Ovary (tissue), 9 donors: Measurements from ENCODE around the gene TSKU. TPM values are rescaled to one million over a fixed set of nuclear protein-coding genes. Genes with fewer than 3 reads are reported as not detected.

Experiments
- DNase-seq, 5 donors: peaks; one replicate each; pipeline ENCODE4 v3.0.0-alpha.2; 2019 to 2020
- H3K27ac ChIP-seq, 2 donors: fragments of 200-600 bp; one replicate each; pipeline versions ENCODE4 v1.5.1 to v1.8.0; 2019 to 2022
- H3K27me3 ChIP-seq: fragments of 200-600 bp; one replicate; pipeline ENCODE4 v1.8.0; 2022
- H3K36me3 ChIP-seq: fragments of 200-600 bp; sonication (generic); one replicate; pipeline ENCODE4 v1.5.1; 2019
- H3K4me1 ChIP-seq: one replicate; pipeline ENCODE4 v1.8.1; 2013; ENCODE audit warnings: mild to moderate bottlenecking, moderate library complexity; ENCODE audit not compliant: insufficient read depth
- H3K4me3 ChIP-seq: fragments of 200-600 bp; sonication (generic); one replicate; pipeline ENCODE4 v1.5.1; 2017
- H3K9me3 ChIP-seq, 2 donors: fragments of 200-600 bp in 1 of 2; sonication (generic) in 1 of 2; one replicate each; pipeline versions ENCODE4 v1.5.1 to v1.8.1; 2013 to 2019; ENCODE audit warnings: mild to moderate bottlenecking in 1 of 2, moderate library complexity in 1 of 2
- EP300 ChIP-seq: sonication (generic); formaldehyde crosslinking; IDR thresholded peaks from one replicate; pipeline ENCODE4 v1.6.1; 2017; ENCODE audit warnings: antibody characterized with exemption
- POLR2A ChIP-seq: fragments of 450-650 bp; IDR thresholded peaks from one replicate; pipeline ENCODE4 v1.6.1; 2017; ENCODE audit warnings: antibody characterized with exemption, mild to moderate bottlenecking, moderate library complexity
- WGBS, 3 donors: extraction: QIAGEN DNeasy Blood & Tissue Kit in 1 of 3; methylation state at CpG; one replicate each; pipeline versions ENCODE4 v1.1.5 to v1.1.7; 2013 to 2017; 5-methylcytosine and 5-hydroxymethylcytosine counted together
- intact Hi-C, 4 donors: fragments of 100-400 bp; cut with DNase I; formaldehyde crosslinking; loops; one replicate each; pipeline versions ENCODE4 v1.11.0 to v1.15.1; 2022 to 2023
- polyA plus RNA-seq, 2 donors: library from polyadenylated mRNA; stranded (reverse); fragments of 200-250 nt in 1 of 2; fragments of 350-450 nt in 1 of 2; fragmentation: Illumina TruSeq in 1 of 2; extraction: RNeasy Lipid Tissue Mini Kit (QIAGEN cat#74804) in 1 of 2; gene quantifications; one replicate each; pipeline ENCODE4 v1.2.3, GENCODE V29; 2013 to 2014
- total RNA-seq, 7 donors: library from RNA; depleted of rRNA in 2 of 7; stranded (reverse); fragments of >200 nt in 2 of 7; fragmentation: NEBNext Ultra II Directional in 3 of 7; extraction: Animal tissue kit (Norgen Biotek cat#: 25700) in 3 of 7; gene quantifications; one replicate each; pipeline versions ENCODE4 v1.1.0 to v1.2.4, GENCODE V29; 2016 to 2023
- TF ChIP-seq, protein P1 (sequence below), 3 donors: fragments of 450-650 bp in 2 of 3; fragments of 200-600 bp in 1 of 3; IDR thresholded peaks; one replicate each; pipeline versions ENCODE4 v1.5.1 to v1.8.0; 2016 to 2022; ENCODE audit warnings: antibody characterized with exemption in 3 of 3, mild to moderate bottlenecking in 1 of 3
- donor health status: DM: no; HTN: no; CAD: no; lungs with moderate emphysema.
- donor health status: DM: no; HTN: no; CAD: no.
- donor health status: Bipolar disorder and iron deficiency.
- donor health status: DM: yes; HTN: yes; CAD: no.
- donor health status: DM: no; HTN: no; CAD: no.
- donor health status: DM: yes; HTN: yes; CAD: no.

Gene TSKU
- total and polyA plus RNA-seq, 9 donors, result 19.2 to 114 (median 65.1) TPM

DNA sequence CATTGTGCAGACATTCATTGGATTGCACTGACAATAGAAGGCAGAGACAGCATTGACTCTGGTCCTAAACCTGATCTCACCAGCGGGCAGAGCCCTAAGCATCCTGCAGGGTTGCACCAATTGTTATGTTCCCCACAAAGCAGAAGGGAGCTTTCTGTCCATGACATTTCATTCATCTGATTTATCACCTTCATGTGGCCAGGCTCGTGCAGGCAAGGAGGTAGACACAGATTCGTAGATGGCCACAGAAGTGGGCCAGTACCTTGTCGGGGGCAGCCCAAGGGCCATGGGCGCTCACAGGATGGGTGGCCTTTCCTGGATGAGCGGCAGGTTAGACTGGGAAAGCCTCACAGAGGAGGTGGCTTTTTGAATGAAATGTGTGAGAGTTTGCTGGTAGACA is 2.9 kb downstream of the TSKU start:
- TF ChIP-seq EP300 (no peak), POLR2A (no peak)
- TF ChIP-seq, protein P1, sequence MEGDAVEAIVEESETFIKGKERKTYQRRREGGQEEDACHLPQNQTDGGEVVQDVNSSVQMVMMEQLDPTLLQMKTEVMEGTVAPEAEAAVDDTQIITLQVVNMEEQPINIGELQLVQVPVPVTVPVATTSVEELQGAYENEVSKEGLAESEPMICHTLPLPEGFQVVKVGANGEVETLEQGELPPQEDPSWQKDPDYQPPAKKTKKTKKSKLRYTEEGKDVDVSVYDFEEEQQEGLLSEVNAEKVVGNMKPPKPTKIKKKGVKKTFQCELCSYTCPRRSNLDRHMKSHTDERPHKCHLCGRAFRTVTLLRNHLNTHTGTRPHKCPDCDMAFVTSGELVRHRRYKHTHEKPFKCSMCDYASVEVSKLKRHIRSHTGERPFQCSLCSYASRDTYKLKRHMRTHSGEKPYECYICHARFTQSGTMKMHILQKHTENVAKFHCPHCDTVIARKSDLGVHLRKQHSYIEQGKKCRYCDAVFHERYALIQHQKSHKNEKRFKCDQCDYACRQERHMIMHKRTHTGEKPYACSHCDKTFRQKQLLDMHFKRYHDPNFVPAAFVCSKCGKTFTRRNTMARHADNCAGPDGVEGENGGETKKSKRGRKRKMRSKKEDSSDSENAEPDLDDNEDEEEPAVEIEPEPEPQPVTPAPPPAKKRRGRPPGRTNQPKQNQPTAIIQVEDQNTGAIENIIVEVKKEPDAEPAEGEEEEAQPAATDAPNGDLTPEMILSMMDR (IDR thresholded peaks at IDR 0.05), result no peak

DNA sequence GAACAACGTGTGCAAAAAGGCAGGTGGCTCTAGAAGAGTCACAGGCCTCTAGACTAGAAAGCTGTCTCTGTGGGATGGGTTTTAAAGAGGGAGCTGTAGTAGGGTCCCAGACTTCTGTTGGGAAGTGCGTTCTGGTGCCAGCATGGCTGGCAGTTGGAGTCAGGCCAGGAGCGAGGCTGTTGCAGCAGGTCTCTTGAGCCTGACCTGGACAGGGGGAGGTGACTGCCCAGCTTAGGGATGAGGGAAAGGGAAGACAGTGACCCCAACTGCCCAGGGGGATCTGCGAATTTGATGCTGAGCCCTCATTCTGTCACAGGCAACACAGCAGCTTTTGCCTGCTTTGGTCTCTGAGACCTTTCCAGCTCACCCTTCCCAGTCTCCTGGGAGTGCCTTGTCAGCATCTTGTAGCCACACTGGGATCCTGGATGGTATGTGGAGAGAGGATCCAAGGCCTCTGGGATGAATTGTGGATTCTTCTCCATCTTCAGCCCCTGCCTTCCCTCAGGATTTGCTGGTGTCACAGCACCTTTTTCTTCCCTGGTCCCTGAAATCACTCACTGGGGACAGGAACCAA is 3.4 kb downstream of the TSKU start:
- intact Hi-C loops, result no loop called here

More for the DNA sequence above, 2.9 kb downstream of the TSKU start:
- H3K36me3 ChIP-seq, result no peaks in the 10 kb centered on the region
- H3K4me1 ChIP-seq, result peaks cover 28% of the 10 kb centered on the region
- DNase-seq, result no peak
- no peak overlapping the region for H3K4me3 ChIP-seq
- H3K27ac ChIP-seq, result no peak overlapping the region
- H3K9me3 ChIP-seq, result no peaks in the 10 kb centered on the region
- H3K27me3 ChIP-seq, result no peaks in the 10 kb centered on the region
- 73 to 83% (median 82%) methylated on average over 6 of the region's 6 CpGs for WGBS, 3 donors
- intact Hi-C loops, result no loop called here

DNA sequence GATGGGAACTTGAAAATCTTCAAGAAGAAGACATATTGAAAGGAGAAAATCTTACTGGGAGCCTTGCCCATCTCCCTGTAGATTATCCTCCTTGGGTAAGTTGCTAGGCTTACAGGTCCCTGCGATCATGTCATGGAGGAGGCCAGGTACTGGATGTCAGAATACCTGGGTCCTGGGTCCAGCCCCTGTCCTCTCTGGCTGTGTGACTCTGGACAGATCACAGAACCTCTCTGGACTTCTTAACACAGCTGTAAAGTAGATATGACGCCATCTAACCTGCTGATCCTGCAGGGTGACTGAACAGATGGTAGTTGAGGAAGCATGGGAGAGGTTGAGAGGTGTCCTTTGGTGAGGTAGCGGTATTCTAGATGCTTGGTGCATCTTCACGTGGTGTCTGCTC is 4.1 kb downstream of the TSKU start:
- DNase-seq, result peak in 1 of 5 donors; percentile 10
- Histone ChIP-seq H3K4me3 (no peak overlapping the region), H3K27me3 (no peaks in the 10 kb centered on the region), H3K9me3 (no peaks in the 10 kb centered on the region), H3K27ac (peak overlapping the region; percentile 16 to 57), H3K36me3 (no peaks in the 10 kb centered on the region), H3K4me1 (peaks cover 26% of the 10 kb centered on the region)
- intact Hi-C loops, result no loop called here
- TF ChIP-seq, protein P1 (IDR thresholded peaks at IDR 0.05), result no peak
- TF ChIP-seq POLR2A, result no peak
- no peak for TF ChIP-seq EP300
- 67 to 71% (median 70%) methylated on average over 4 of the region's 4 CpGs for WGBS, 3 donors

More for the DNA sequence above, 3.4 kb downstream of the TSKU start:
- H3K27me3 ChIP-seq, result no peaks in the 10 kb centered on the region
- H3K27ac ChIP-seq, result peak overlapping the region; percentile 1 to 16
- H3K4me3 ChIP-seq, result no peak overlapping the region
- WGBS, 3 donors, result 61 to 71% (median 68%) methylated on average over 4 of the region's 4 CpGs
- peaks cover 26% of the 10 kb centered on the region for H3K4me1 ChIP-seq
- H3K36me3 ChIP-seq, result no peaks in the 10 kb centered on the region
- DNase-seq, result no peak
- no peaks in the 10 kb centered on the region for H3K9me3 ChIP-seq
- TF ChIP-seq EP300 (no peak), POLR2A (no peak)
- TF ChIP-seq, protein P1 (IDR thresholded peaks at IDR 0.05), result no peak

DNA sequence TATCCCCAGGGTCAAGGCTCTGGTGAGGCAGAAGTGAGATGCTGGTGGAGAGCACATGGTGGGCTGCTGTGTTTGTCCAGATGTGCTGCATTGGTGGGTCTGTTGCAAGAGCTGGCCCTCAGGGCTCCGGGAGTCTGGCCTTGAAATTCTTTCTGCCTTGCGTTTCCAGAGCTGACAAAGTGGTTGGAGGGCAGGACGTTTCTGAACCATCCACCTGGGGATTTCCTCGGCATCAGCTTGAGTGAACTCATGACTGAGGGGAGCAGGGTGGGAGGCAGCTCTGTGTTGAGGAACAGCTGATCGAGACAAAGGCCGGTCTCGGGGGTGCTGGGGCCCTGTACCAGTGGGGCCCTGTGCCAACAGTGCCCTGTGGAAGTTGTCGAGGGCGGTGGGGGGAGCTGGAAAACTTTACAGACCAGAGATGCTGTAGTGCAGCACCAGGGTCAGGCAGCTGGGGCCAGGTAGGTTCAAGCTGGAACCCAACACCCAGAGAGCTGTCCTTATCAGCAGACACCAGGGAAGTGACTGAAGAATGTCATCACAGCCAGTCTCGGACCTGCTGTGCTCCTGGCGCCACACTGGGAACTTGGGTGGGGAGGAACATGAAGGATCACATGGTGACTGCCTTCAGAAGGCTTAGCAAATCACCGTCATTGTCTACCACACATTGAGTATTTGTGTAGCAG is 4.9 kb downstream of the TSKU start:
- TF ChIP-seq, protein P1 (IDR thresholded peaks at IDR 0.05), result no peak
- TF ChIP-seq EP300 (no peak), POLR2A (no peak)
- DNase-seq, result peak; percentile 64 to 78 (median 74)
- H3K4me3 ChIP-seq, result no peak overlapping the region
- no peaks in the 10 kb centered on the region for H3K36me3 ChIP-seq
- H3K4me1 ChIP-seq, result peaks cover 29% of the 10 kb centered on the region
- H3K27ac ChIP-seq, result peak overlapping the region; percentile 57 to 62
- WGBS, 3 donors, result 24 to 37% (median 33%) methylated on average over 12 of the region's 12 CpGs
- H3K27me3 ChIP-seq, result no peaks in the 10 kb centered on the region
- intact Hi-C loops, result no loop called here
- H3K9me3 ChIP-seq, result no peaks in the 10 kb centered on the region
